ENCODE data around the gene DTWD2. TPM values are rescaled to one million over a fixed set of nuclear protein-coding genes. Genes with fewer than 3 reads are reported as not detected.
"Not testable (repeated sequence)": the region's sequence is repeated elsewhere in the genome, so short reads cannot be mapped to it uniquely, and the experiment has no call there.

DTWD2 gene
- total RNA-seq, 1 donor from 2014 or later = 4.0 TPM

- H3K4me3 Mint-ChIP-seq = no peak overlapping the region
Observed at GRCh38 chr5:118967059-118967508, 21.3 kb downstream of the DTWD2 start.

GRCh38 chr5:118965890-118966289, 22.5 kb downstream of the DTWD2 start:
- ChIA-PET CTCF (no interaction called here), POLR2A (no interaction called here)
- DNase-seq (no peak), ATAC-seq (ENCODE audit: low read depth) (no peak)
- Mint-ChIP-seq H3K4me3 (no peak overlapping the region), H3K27ac (no peak overlapping the region), H3K36me3 (ENCODE audit: low read depth) (peaks cover 5% of the 10 kb centered on the region), H3K27me3 (no peaks in the 10 kb centered on the region), H3K9me3 (no peaks in the 10 kb centered on the region), H3K4me1 (peaks cover 4% of the 10 kb centered on the region)
- TF ChIP-seq CTCF (IDR thresholded peaks at IDR 0.05) = no peak
- intact Hi-C loops (cut with micrococcal nuclease) = no loop called here

More at GRCh38 chr5:118967059-118967508, 21.3 kb downstream of the DTWD2 start:
- no peak for DNase-seq
- Mint-ChIP-seq H3K9me3 (no peaks in the 10 kb centered on the region), H3K27me3 (no peaks in the 10 kb centered on the region), H3K36me3 (ENCODE audit: low read depth) (peaks cover 5% of the 10 kb centered on the region), H3K4me1 (peaks cover 4% of the 10 kb centered on the region), H3K27ac (no peak overlapping the region)
- POLR2A ChIA-PET = no interaction called here
- ATAC-seq (ENCODE audit: low read depth) = no peak
- CTCF ChIA-PET = no interaction called here
- TF ChIP-seq CTCF (IDR thresholded peaks at IDR 0.05) = no peak
- intact Hi-C loops (cut with micrococcal nuclease) = no loop called here

GRCh38 chr5:118964970-118965369, 23.4 kb downstream of the DTWD2 start:
- ATAC-seq (ENCODE audit: low read depth); DNase-seq; H3K27me3 Mint-ChIP-seq; POLR2A ChIA-PET; H3K4me3 Mint-ChIP-seq; intact Hi-C loops (cut with micrococcal nuclease); H3K4me1 Mint-ChIP-seq; H3K36me3 Mint-ChIP-seq (ENCODE audit: low read depth); CTCF ChIA-PET; H3K27ac Mint-ChIP-seq; H3K9me3 Mint-ChIP-seq: not testable (repeated sequence)

GRCh38 chr5:118964388-118964787, 24.0 kb downstream of the DTWD2 start:
- peaks cover 12% of the 10 kb centered on the region for H3K36me3 Mint-ChIP-seq (ENCODE audit: low read depth)
- POLR2A ChIA-PET; CTCF ChIA-PET; ATAC-seq (ENCODE audit: low read depth); DNase-seq; H3K4me1 Mint-ChIP-seq; H3K27me3 Mint-ChIP-seq; intact Hi-C loops (cut with micrococcal nuclease); H3K27ac Mint-ChIP-seq; H3K4me3 Mint-ChIP-seq; H3K9me3 Mint-ChIP-seq: not testable (repeated sequence)

GRCh38 chr5:118963169-118963568, 25.2 kb downstream of the DTWD2 start:
- TF ChIP-seq CTCF (IDR thresholded peaks at IDR 0.05) = no peak
- Mint-ChIP-seq H3K27me3 (no peaks in the 10 kb centered on the region), H3K4me3 (no peak overlapping the region), H3K4me1 (peaks cover 2% of the 10 kb centered on the region), H3K9me3 (peaks cover 9% of the 10 kb centered on the region), H3K27ac (no peak overlapping the region), H3K36me3 (ENCODE audit: low read depth) (peaks cover 20% of the 10 kb centered on the region)
- ChIA-PET POLR2A (no interaction called here), CTCF (no interaction called here)
- ATAC-seq (ENCODE audit: low read depth) (no peak), DNase-seq (no peak)
- intact Hi-C loops (cut with micrococcal nuclease) = no loop called here

- CTCF ChIA-PET = no interaction called here
- Mint-ChIP-seq H3K9me3 (peaks cover 9% of the 10 kb centered on the region), H3K27ac (no peak overlapping the region), H3K36me3 (ENCODE audit: low read depth) (peaks cover 19% of the 10 kb centered on the region), H3K4me3 (no peak overlapping the region), H3K4me1 (no peaks in the 10 kb centered on the region), H3K27me3 (no peaks in the 10 kb centered on the region)
- no peak for TF ChIP-seq CTCF (IDR thresholded peaks at IDR 0.05)
- no peak for DNase-seq
- POLR2A ChIA-PET = no interaction called here
- intact Hi-C loops (cut with micrococcal nuclease) = no loop called here
- no peak for ATAC-seq (ENCODE audit: low read depth)
Observed at GRCh38 chr5:118960557-118960956, 27.8 kb downstream of the DTWD2 start.
